ENCODE measurements around the gene MAP3K10. TPM values are rescaled to one million over a fixed set of nuclear protein-coding genes. Genes with fewer than 3 reads are reported as not detected.

Gene MAP3K10
- total and polyA plus RNA-seq, 2 of the 4 experiments (the other 2 are of a cell fraction), result 1.8 to 5.5 TPM

DNA sequence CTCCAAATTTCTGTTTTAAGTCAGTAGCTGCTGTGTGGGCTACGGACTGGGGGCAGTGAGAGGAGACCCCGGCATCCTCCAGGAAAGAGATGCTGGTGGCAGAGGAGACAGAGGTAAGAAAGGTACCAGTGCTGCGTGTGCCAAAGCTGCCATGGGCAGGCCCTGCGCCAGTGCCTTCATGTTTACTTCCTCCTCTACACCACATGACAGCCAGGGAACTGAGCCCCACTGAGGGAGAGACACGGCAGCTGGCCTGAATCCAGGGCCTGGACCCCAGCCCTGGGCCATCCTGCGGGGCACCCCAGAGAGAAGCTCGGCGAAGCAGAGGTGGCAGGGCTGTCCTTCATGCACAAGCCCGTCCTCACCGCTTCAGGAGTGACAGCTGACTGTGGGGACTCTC is 58.0 kb downstream of the MAP3K10 start:
- H3K56ac ChIP-seq (ENCODE audit: extremely low read depth, insufficient read depth, low read length), result no peak overlapping the region
- H4K91ac ChIP-seq (ENCODE audit: insufficient read depth, low read depth, low read length), result no peak overlapping the region
- H2BK120ac ChIP-seq (ENCODE audit: low read depth, low read length), result no peak overlapping the region
- DNase-seq (no peak), ATAC-seq (ENCODE audit: low read depth) (no peak)
- no peak overlapping the region for H3K9ac ChIP-seq (ENCODE audit: low read depth, low read length)
- H3K27ac ChIP-seq (ENCODE audit: insufficient read depth, low read length), result no peak overlapping the region
- H4K20me1 ChIP-seq (ENCODE audit: insufficient read depth, low read length), result peaks cover 32% of the 10 kb centered on the region
- no peak overlapping the region for H2AK5ac ChIP-seq (ENCODE audit: low read depth, low read length)
- CTCF ChIA-PET, result no interaction called here
- H3K18ac ChIP-seq (ENCODE audit: low read depth, low read length), result no peak overlapping the region
- no peak overlapping the region for H3K23ac ChIP-seq (ENCODE audit: low read depth, low read length)
- in situ Hi-C loops (cut with MboI; ENCODE audit: low sequenced_read_pairs) (no loop called here), dilution Hi-C loops (cut with HindIII; ENCODE audit: low sequenced_read_pairs, unreplicated experiment) (no loop called here), intact Hi-C loops (cut with micrococcal nuclease) (no loop called here)
- H3K4me2 ChIP-seq (ENCODE audit: low read depth, low read length), result no peak overlapping the region
- H3K36me3 ChIP-seq (ENCODE audit: control insufficient read depth, insufficient read depth, low read length), result peaks cover 19% of the 10 kb centered on the region
- POLR2A ChIA-PET (ENCODE audit: unreplicated experiment), result no interaction called here
- peak overlapping the region; percentile 39 for H2AK9ac ChIP-seq (replicated peaks; ENCODE audit: low read depth, low read length, poor library complexity)
- TF ChIP-seq CHD1 (IDR thresholded peaks at IDR 0.05; ENCODE audit: low read depth, low read length) (no peak), SMC3 (IDR thresholded peaks at IDR 0.05; ENCODE audit: low read depth, low read length) (no peak), MAFK (IDR thresholded peaks at IDR 0.05; ENCODE audit: low read depth, low read length) (no peak), MXI1 (IDR thresholded peaks at IDR 0.05; ENCODE audit: borderline replicate concordance, low read depth, low read length) (no peak), FOS (IDR thresholded peaks at IDR 0.05; ENCODE audit: low read depth, low read length) (no peak)
- TF ChIP-seq, protein P1, sequence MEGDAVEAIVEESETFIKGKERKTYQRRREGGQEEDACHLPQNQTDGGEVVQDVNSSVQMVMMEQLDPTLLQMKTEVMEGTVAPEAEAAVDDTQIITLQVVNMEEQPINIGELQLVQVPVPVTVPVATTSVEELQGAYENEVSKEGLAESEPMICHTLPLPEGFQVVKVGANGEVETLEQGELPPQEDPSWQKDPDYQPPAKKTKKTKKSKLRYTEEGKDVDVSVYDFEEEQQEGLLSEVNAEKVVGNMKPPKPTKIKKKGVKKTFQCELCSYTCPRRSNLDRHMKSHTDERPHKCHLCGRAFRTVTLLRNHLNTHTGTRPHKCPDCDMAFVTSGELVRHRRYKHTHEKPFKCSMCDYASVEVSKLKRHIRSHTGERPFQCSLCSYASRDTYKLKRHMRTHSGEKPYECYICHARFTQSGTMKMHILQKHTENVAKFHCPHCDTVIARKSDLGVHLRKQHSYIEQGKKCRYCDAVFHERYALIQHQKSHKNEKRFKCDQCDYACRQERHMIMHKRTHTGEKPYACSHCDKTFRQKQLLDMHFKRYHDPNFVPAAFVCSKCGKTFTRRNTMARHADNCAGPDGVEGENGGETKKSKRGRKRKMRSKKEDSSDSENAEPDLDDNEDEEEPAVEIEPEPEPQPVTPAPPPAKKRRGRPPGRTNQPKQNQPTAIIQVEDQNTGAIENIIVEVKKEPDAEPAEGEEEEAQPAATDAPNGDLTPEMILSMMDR (conservative IDR thresholded peaks at IDR 0.05; ENCODE audit: low read depth, low read length), result no peak
- no peak overlapping the region for H3K4ac ChIP-seq (ENCODE audit: low read depth, low read length)
- no peak overlapping the region for H2BK20ac ChIP-seq (ENCODE audit: low read depth, low read length)
- no peak overlapping the region for H4K8ac ChIP-seq (ENCODE audit: low read depth in 2 of 2, low read length in 2 of 2)
- H2BK15ac ChIP-seq (ENCODE audit: low read depth, low read length), result no peak overlapping the region
- no peaks in the 10 kb centered on the region for H3K27me3 ChIP-seq (ENCODE audit: control insufficient read depth, insufficient read depth, low read length)
- H2AFZ ChIP-seq (replicated peaks; ENCODE audit: low read length, poor library complexity), result no peak overlapping the region
- H3K9me1 ChIP-seq (ENCODE audit: insufficient read depth, low read length), result peaks cover 16% of the 10 kb centered on the region; the same call in 1 of the 2 replicates
- WGBS, 2 experiments (ENCODE audit: extremely low coverage in 2 of 2, insufficient read length in 1 of 2), result 86% methylated on average over 1 of the region's 10 CpGs; no CpG with 5 or more reads in 1 of the 2 experiments
- no peaks in the 10 kb centered on the region for H3K4me1 ChIP-seq (ENCODE audit: control insufficient read depth, insufficient read depth, low read length)
- H4K5ac ChIP-seq (ENCODE audit: low read depth, low read length), result no peak overlapping the region
- no peaks in the 10 kb centered on the region for H3K9me3 ChIP-seq (ENCODE audit: control insufficient read depth, insufficient read depth, low read length)
- BruUV-seq (replicated peaks), result no TSS peak
- no peak overlapping the region for H2BK5ac ChIP-seq (ENCODE audit: low read depth, low read length, poor library complexity, severe bottlenecking)
- peaks cover 38 to 79% of the 10 kb centered on the region in 2 experiments for H3K79me1 ChIP-seq (ENCODE audit: low read depth in 1 of 2, low read length in 2 of 2)
- no peak overlapping the region for H3K4me3 ChIP-seq (ENCODE audit: insufficient read depth, low read depth, low read length)
- H3K14ac ChIP-seq (replicated peaks; ENCODE audit: low read depth, low read length), result no peak overlapping the region
